Bronchial epithelial cell (primary cell): ENCODE results near the gene ARHGAP9. TPM values are rescaled to one million over a fixed set of nuclear protein-coding genes. Genes with fewer than 3 reads are reported as not detected.
"Not testable (repeated sequence)": the region's sequence is repeated elsewhere in the genome, so short reads cannot be mapped to it uniquely, and the experiment has no call there.

ENCODE experiments used
- DNase-seq: peaks from one replicate; pipeline ENCODE4 v3.0.0-alpha.2; 2010; ENCODE audit warnings: low read depth
- FAIRE-seq: peaks from 2 replicates; lab custom pipeline; 2011; peaks lifted over from hg19 to GRCh38; lab: Jason Lieb, UNC
- H3K27me3 ChIP-seq: 2 replicates; pipeline ENCODE4 v1.5.1; 2011; ENCODE audit warnings: low read length; ENCODE audit not compliant: control insufficient read depth, insufficient read depth
- H3K36me3 ChIP-seq: 2 replicates; pipeline ENCODE4 v1.5.1; 2011; ENCODE audit warnings: low read length; ENCODE audit not compliant: control insufficient read depth, insufficient read depth
- H3K4me3 ChIP-seq: 2 replicates; pipeline ENCODE4 v1.5.1; 2011; ENCODE audit warnings: mild to moderate bottlenecking, low read depth, low read length, control low read depth
- CTCF ChIP-seq: IDR thresholded peaks from 2 replicates; pipeline ENCODE4 v1.5.1; 2011; ENCODE audit warnings: mild to moderate bottlenecking, moderate library complexity, low read length, control low read depth, inconsistent platforms; ENCODE audit not compliant: insufficient read depth, severe bottlenecking
- total RNA-seq: library from RNA; depleted of rRNA; stranded (reverse); fragments of >200 nt; gene quantifications from 2 replicates; pipeline ENCODE4 v1.2.1, GENCODE V29; 2014

The ARHGAP9 gene
- total RNA-seq, 1 donor from 2014 or later, result not detected

GRCh38 chr12:57429473-57430111, 50.1 kb downstream of the ARHGAP9 start:
- Histone ChIP-seq H3K4me3 (peak overlapping the region; percentile 61), H3K36me3 (no peaks in the 10 kb centered on the region), H3K27me3 (no peaks in the 10 kb centered on the region)
- DNase-seq, result no peak
- FAIRE-seq, result no peak
- TF ChIP-seq CTCF, result no peak

- Histone ChIP-seq H3K36me3 (no peaks in the 10 kb centered on the region), H3K4me3 (no peak overlapping the region), H3K27me3 (no peaks in the 10 kb centered on the region)
- DNase-seq (no peak), FAIRE-seq (no peak)
- TF ChIP-seq CTCF, result no peak
Observed at GRCh38 chr12:57428965-57429364, 50.7 kb downstream of the ARHGAP9 start.

- not testable (repeated sequence) for H3K27me3 ChIP-seq, H3K36me3 ChIP-seq, DNase-seq, FAIRE-seq, H3K4me3 ChIP-seq
Observed at GRCh38 chr12:57426948-57427347, 52.7 kb downstream of the ARHGAP9 start.

Other genes with a start within 250 kb of the ARHGAP9 start
- gene STAC3, start 228.7 kb downstream of the ARHGAP9 start, total RNA-seq, result 0.26 and 0.51 TPM in 2 replicates
- 5.5 and 6.4 TPM in 2 replicates for gene R3HDM2, start 48.8 kb downstream of the ARHGAP9 start, total RNA-seq
- not detected in 2 replicates for gene INHBC, start 45.1 kb downstream of the ARHGAP9 start, total RNA-seq
- gene INHBE, start 24.6 kb downstream of the ARHGAP9 start, total RNA-seq, result 0.26 and 1.3 TPM in 2 replicates
- under 0.01 and 0.26 TPM in 2 replicates for gene GLI1, start 20.1 kb downstream of the ARHGAP9 start, total RNA-seq
- 374 and 477 TPM in 2 replicates for gene MARS1, start 8.2 kb upstream of the ARHGAP9 start, total RNA-seq
- 213 and 231 TPM in 2 replicates for gene DDIT3, start 40.6 kb upstream of the ARHGAP9 start, total RNA-seq
- 5.0 and 5.1 TPM in 2 replicates for gene MBD6, start 43.0 kb upstream of the ARHGAP9 start, total RNA-seq
- gene DCTN2, start 67.3 kb upstream of the ARHGAP9 start, total RNA-seq, result 65.8 and 87.9 TPM in 2 replicates
- gene KIF5A, start 70.2 kb upstream of the ARHGAP9 start, total RNA-seq, result under 0.01 and 0.26 TPM in 2 replicates
- gene PIP4K2C, start 111.3 kb upstream of the ARHGAP9 start, total RNA-seq, result 38.4 and 46.3 TPM in 2 replicates
- 1.5 and 3.7 TPM in 2 replicates for gene DTX3, start 125.0 kb upstream of the ARHGAP9 start, total RNA-seq
- gene ARHGEF25, start 131.6 kb upstream of the ARHGAP9 start, total RNA-seq, result 0.26 and 0.53 TPM in 2 replicates
- 0.13 TPM in 1 of 2 replicates, not detected in the other for gene B4GALNT1, start 153.3 kb upstream of the ARHGAP9 start, total RNA-seq
- gene OS9, start 214.3 kb upstream of the ARHGAP9 start, total RNA-seq, result 182 and 405 TPM in 2 replicates